IMR-90 (cell line): ENCODE measurements around the gene RCOR3. TPM values are rescaled to one million over a fixed set of nuclear protein-coding genes. Genes with fewer than 3 reads are reported as not detected.

Experiments
- ATAC-seq: fragments of 200-7000 bp; cut with Tn5 transposase; 2 replicates; pipeline ENCODE4 v1.9.1; 2020; ENCODE audit warnings: low read depth, mild to moderate bottlenecking, moderate library complexity
- BruUV-seq: library from RNA; stranded (reverse); fragments of 400-500 nt; replicated peaks from 2 replicates; lab custom pipeline; 2021; lab: Mats Ljungman, UMichigan
- CTCF ChIA-PET: fragments of 300-600 bp; formaldehyde crosslinking; extraction: SDS; loops from one replicate; lab custom pipeline; 2021; ENCODE audit warnings: antibody characterized with exemption; lab: Yijun Ruan, JAX
- POLR2A ChIA-PET: fragments of 300-600 bp; sonication (Branson Sonifier 250); formaldehyde crosslinking; loops from one replicate; lab custom pipeline; 2022; ENCODE audit warnings: antibody characterized with exemption; ENCODE audit not compliant: unreplicated experiment; lab: Charles Lee
- DNase-seq: peaks from one replicate; pipeline ENCODE4 v3.0.0; 2013
- H2AFZ ChIP-seq: replicated peaks from 2 replicates; pipeline ENCODE3; 2013; ENCODE audit warnings: low read length, mild to moderate bottlenecking; ENCODE audit not compliant: poor library complexity
- H2AK5ac ChIP-seq: 2 replicates; pipeline ENCODE4 v1.6.1; 2013; ENCODE audit warnings: low read depth, low read length, inconsistent platforms
- H2AK9ac ChIP-seq: replicated peaks from 2 replicates; pipeline ENCODE3; 2013; ENCODE audit warnings: mild to moderate bottlenecking, low read depth, low read length, moderate library complexity; ENCODE audit not compliant: poor library complexity
- H2BK120ac ChIP-seq: 2 replicates; pipeline ENCODE4 v1.6.1; 2013; ENCODE audit warnings: low read depth, low read length, inconsistent platforms
- H2BK15ac ChIP-seq: 3 replicates; pipeline ENCODE4 v1.6.1; 2013; ENCODE audit warnings: low read depth, low read length, inconsistent platforms
- H2BK20ac ChIP-seq: 2 replicates; pipeline ENCODE4 v1.6.1; 2013; ENCODE audit warnings: low read depth, mild to moderate bottlenecking, inconsistent platforms, low read length, moderate library complexity
- H2BK5ac ChIP-seq: 2 replicates; pipeline ENCODE4 v1.6.1; 2013; ENCODE audit warnings: mild to moderate bottlenecking, low read depth, low read length, inconsistent platforms; ENCODE audit not compliant: poor library complexity, severe bottlenecking
- H3K14ac ChIP-seq: replicated peaks from 2 replicates; pipeline ENCODE4 v1.6.1; 2013; ENCODE audit warnings: low read depth, low read length, inconsistent platforms
- H3K18ac ChIP-seq: 2 replicates; pipeline ENCODE4 v1.6.1; 2013; ENCODE audit warnings: low read depth, low read length, control low read depth
- H3K23ac ChIP-seq: 2 replicates; pipeline ENCODE4 v1.6.1; 2013; ENCODE audit warnings: low read depth, low read length, inconsistent platforms
- H3K27ac ChIP-seq: 2 replicates; pipeline ENCODE4 v1.5.1; 2013; ENCODE audit warnings: mild to moderate bottlenecking, control low read depth, low read length; ENCODE audit not compliant: insufficient read depth
- H3K27me3 ChIP-seq: 2 replicates; pipeline ENCODE4 v1.6.1; 2013; ENCODE audit warnings: low read length; ENCODE audit not compliant: control insufficient read depth, insufficient read depth
- H3K36me3 ChIP-seq: 2 replicates; pipeline ENCODE4 v1.6.1; 2013; ENCODE audit warnings: low read length, mixed read lengths; ENCODE audit not compliant: control insufficient read depth, insufficient read depth
- H3K4ac ChIP-seq: 2 replicates; pipeline ENCODE4 v1.6.1; 2013; ENCODE audit warnings: low read depth, low read length, inconsistent platforms
- H3K4me1 ChIP-seq: 2 replicates; pipeline ENCODE4 v1.6.1; 2013; ENCODE audit warnings: low read length, mixed read lengths; ENCODE audit not compliant: control insufficient read depth, insufficient read depth
- H3K4me2 ChIP-seq: 2 replicates; pipeline ENCODE4 v1.6.1; 2013; ENCODE audit warnings: low read depth, mild to moderate bottlenecking, control low read depth, low read length, moderate library complexity
- H3K4me3 ChIP-seq: 2 replicates; pipeline ENCODE4 v1.5.1; 2013; ENCODE audit warnings: low read depth, mild to moderate bottlenecking, control low read depth, low read length, moderate library complexity; ENCODE audit not compliant: insufficient read depth
- H3K56ac ChIP-seq: 2 replicates; pipeline ENCODE4 v1.6.1; 2013; ENCODE audit warnings: low read length, inconsistent platforms; ENCODE audit not compliant: insufficient read depth; ENCODE audit errors: extremely low read depth
- H3K79me1 ChIP-seq, 2 experiments: 2 replicates each; pipeline ENCODE4 v1.6.1; 2013; ENCODE audit warnings: low read length in 2 of 2, inconsistent platforms in 1 of 2, low read depth in 1 of 2
- H3K9ac ChIP-seq: 2 replicates; pipeline ENCODE4 v1.6.1; 2013; ENCODE audit warnings: low read depth, low read length, control low read depth
- H3K9me1 ChIP-seq: 2 replicates; pipeline ENCODE4 v1.6.1; 2013; ENCODE audit warnings: low read length, inconsistent platforms; ENCODE audit not compliant: insufficient read depth
- H3K9me3 ChIP-seq: 2 replicates; pipeline ENCODE4 v1.6.1; 2013; ENCODE audit warnings: low read length; ENCODE audit not compliant: control insufficient read depth, insufficient read depth
- H4K20me1 ChIP-seq: 2 replicates; pipeline ENCODE4 v1.6.1; 2013; ENCODE audit warnings: low read length, inconsistent platforms; ENCODE audit not compliant: insufficient read depth
- H4K5ac ChIP-seq: 2 replicates; pipeline ENCODE4 v1.6.1; 2013; ENCODE audit warnings: mild to moderate bottlenecking, low read depth, low read length, control low read depth
- H4K8ac ChIP-seq, 2 experiments: 2 replicates each; pipeline ENCODE4 v1.6.1; 2013; ENCODE audit warnings: low read depth in 2 of 2, low read length in 2 of 2, control low read depth in 1 of 2, inconsistent platforms in 1 of 2
- H4K91ac ChIP-seq: 2 replicates; pipeline ENCODE4 v1.6.1; 2013; ENCODE audit warnings: low read depth, low read length, inconsistent platforms; ENCODE audit not compliant: insufficient read depth
- CTCF ChIP-seq: conservative IDR thresholded peaks from 2 replicates; pipeline ENCODE4 v1.5.1; 2012; ENCODE audit warnings: mild to moderate bottlenecking, low read depth, low read length, improper control_type of control experiment
- MAZ ChIP-seq: IDR thresholded peaks from 2 replicates; pipeline ENCODE4 v1.6.1; 2012; ENCODE audit warnings: low read depth, mild to moderate bottlenecking, low read length, improper control_type of control experiment, moderate library complexity, borderline replicate concordance
- RCOR1 ChIP-seq: IDR thresholded peaks from 2 replicates; pipeline ENCODE4 v1.6.1; 2012; ENCODE audit warnings: mild to moderate bottlenecking, low read length, improper control_type of control experiment; ENCODE audit not compliant: insufficient replicate concordance
- whole genome bisulfite sequencing, 2 experiments: methylation state at CpG; one replicate each; pipeline versions ENCODE4 v1.1.5 to v1.1.7; 2013; ENCODE audit warnings: missing lambda C conversion rate in 2 of 2; ENCODE audit not compliant: insufficient read length in 1 of 2; ENCODE audit errors: extremely low coverage in 2 of 2; 5-methylcytosine and 5-hydroxymethylcytosine counted together
- dilution Hi-C: fragments of 300-500 bp; cut with HindIII; formaldehyde crosslinking; loops from one replicate; pipeline ENCODE4 v1.14.3; 2018; ENCODE audit warnings: low sequenced_read_pairs; ENCODE audit not compliant: unreplicated experiment
- in situ Hi-C: fragments of 300-500 bp; cut with MboI; formaldehyde crosslinking; loops from 3 replicates; pipeline ENCODE4 v1.14.3; 2019; ENCODE audit warnings: low sequenced_read_pairs, inconsistent platforms, mixed read lengths
- intact Hi-C: fragments of 100-400 bp; cut with micrococcal nuclease; formaldehyde crosslinking; loops from 2 replicates; pipeline ENCODE4 v1.10.0; 2022
- polyA plus RNA-seq, 3 experiments: library from polyadenylated mRNA; depleted of rRNA; stranded (reverse); fragments of >200 nt; gene quantifications; 2 replicates each; pipeline ENCODE4 v1.2.3, GENCODE V29; 2012; ENCODE audit warnings: low replicate concordance in 1 of 3
- total RNA-seq: library from RNA; depleted of rRNA; stranded (reverse); fragments of >200 nt; gene quantifications from 2 replicates; pipeline ENCODE4 v1.2.3, GENCODE V29; 2012; rRNA removed

Gene RCOR3
- total and polyA plus RNA-seq, 2 of the 4 experiments (the other 2 are of a cell fraction): 8.1 to 16.4 TPM

- H4K5ac ChIP-seq: no peak overlapping the region
- no peak overlapping the region for H3K27ac ChIP-seq
- no peak overlapping the region for H2AK9ac ChIP-seq
- H3K4ac ChIP-seq: no peak overlapping the region
- H2BK15ac ChIP-seq: no peak overlapping the region
- in situ Hi-C loops: no loop called here
- no peak overlapping the region for H2AFZ ChIP-seq
- no peaks in the 10 kb centered on the region for H3K9me3 ChIP-seq
- no peak overlapping the region for H3K56ac ChIP-seq
- peaks cover 6% of the 10 kb centered on the region; the same call in 1 of the 2 replicates for H3K9me1 ChIP-seq
- ATAC-seq: no peak
- H3K23ac ChIP-seq: no peak overlapping the region
- TF ChIP-seq CTCF: no peak
- TF ChIP-seq RCOR1: no peak
- TF ChIP-seq MAZ: no peak
- no peak overlapping the region for H3K18ac ChIP-seq
- dilution Hi-C loops: no loop called here
- BruUV-seq: no TSS peak
- H3K4me2 ChIP-seq: no peak overlapping the region
- no peak for DNase-seq
- no peak overlapping the region for H2BK120ac ChIP-seq
- intact Hi-C loops: no loop called here
- H4K91ac ChIP-seq: no peak overlapping the region
- no peaks in the 10 kb centered on the region for H3K27me3 ChIP-seq
- H3K79me1 ChIP-seq: peaks cover 7% of the 10 kb centered on the region in 2 experiments; a peak in 3 of 4 replicates
- no peak overlapping the region for H2BK20ac ChIP-seq
- WGBS, 2 experiments: no CpG with 5 or more reads among the region's 1 CpG
- H3K36me3 ChIP-seq: peaks cover 10% of the 10 kb centered on the region
- no peaks in the 10 kb centered on the region for H4K20me1 ChIP-seq
- H2BK5ac ChIP-seq: no peak overlapping the region
- CTCF ChIA-PET: no interaction called here
- H3K9ac ChIP-seq: no peak overlapping the region
- no peak overlapping the region for H3K4me3 ChIP-seq
- no peak overlapping the region for H4K8ac ChIP-seq
- no peak overlapping the region for H3K14ac ChIP-seq
- peaks cover 6% of the 10 kb centered on the region for H3K4me1 ChIP-seq
- POLR2A ChIA-PET: no interaction called here
- no peak overlapping the region for H2AK5ac ChIP-seq
Observed at GRCh38 chr1:211361202-211361601, 102.0 kb downstream of the RCOR3 start.

Other genes starting within 250 kb of the RCOR3 start
- 0.54 and 0.56 TPM in 2 replicates for gene KCNH1, start 125.2 kb upstream of the RCOR3 start, total RNA-seq
- 0.20 and 0.27 TPM in 2 replicates for gene KCNH1, start 125.2 kb upstream of the RCOR3 start, polyA plus RNA-seq (2012; rRNA removed)
- gene TRAF5, start 67.5 kb downstream of the RCOR3 start, total RNA-seq: 10.0 and 13.1 TPM in 2 replicates
- 11.0 and 14.7 TPM in 2 replicates for gene TRAF5, start 67.5 kb downstream of the RCOR3 start, polyA plus RNA-seq (2012; rRNA removed)
- gene RD3, start 232.8 kb downstream of the RCOR3 start, total RNA-seq: not detected in 2 replicates
- gene RD3, start 232.8 kb downstream of the RCOR3 start, polyA plus RNA-seq (2012; rRNA removed): not detected in 2 replicates